HFF-Myc (cell line): ENCODE measurements around the gene TBX1.

Experiments
- DNase-seq: peaks from one replicate; pipeline ENCODE4 v3.0.0-alpha.2; 2011; ENCODE audit warnings: low read depth; ENCODE audit errors: extremely low read depth
- H3K4me3 ChIP-seq: replicated peaks from 2 replicates; pipeline ENCODE4 v1.5.1; 2011; ENCODE audit warnings: low read depth, mild to moderate bottlenecking, control low read depth, low read length
- CTCF ChIP-seq: IDR thresholded peaks from 2 replicates; pipeline ENCODE4 v1.5.1; 2012; ENCODE audit warnings: mild to moderate bottlenecking, low read depth, low read length, control low read depth; ENCODE audit errors: missing control alignments

Gene TBX1

GRCh38 chr22:19793661-19794310, 33.2 kb downstream of the TBX1 start:
- TF ChIP-seq CTCF: no peak
- no peak overlapping the region for H3K4me3 ChIP-seq

DNA sequence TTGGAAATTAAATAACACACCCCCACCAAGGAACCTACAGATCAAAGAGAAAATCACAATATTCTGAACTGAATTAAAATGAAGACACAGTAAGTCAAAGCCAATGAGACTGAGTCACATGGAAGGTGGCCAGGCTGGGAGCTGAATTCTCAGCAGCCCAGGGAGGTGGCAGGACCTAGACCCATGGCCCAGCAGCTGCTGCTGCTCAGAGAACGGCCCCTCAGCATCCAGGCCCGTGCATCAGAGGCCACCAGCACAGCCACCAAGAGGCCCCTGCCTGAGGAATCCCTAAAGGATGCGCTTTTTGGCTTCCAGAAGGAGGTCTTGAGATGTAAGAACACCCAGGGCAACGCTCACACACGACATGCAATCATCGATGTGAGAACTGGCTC, 35.0 kb downstream of the TBX1 start:
- no peak for DNase-seq
- TF ChIP-seq CTCF: no peak
- H3K4me3 ChIP-seq: no peak overlapping the region

More at GRCh38 chr22:19793661-19794310, 33.2 kb downstream of the TBX1 start:
- no peak for DNase-seq

- no peak for DNase-seq
- no peak for TF ChIP-seq CTCF
- no peak overlapping the region for H3K4me3 ChIP-seq
Measured at GRCh38 chr22:19796160-19796559, 35.6 kb downstream of the TBX1 start.

DNA sequence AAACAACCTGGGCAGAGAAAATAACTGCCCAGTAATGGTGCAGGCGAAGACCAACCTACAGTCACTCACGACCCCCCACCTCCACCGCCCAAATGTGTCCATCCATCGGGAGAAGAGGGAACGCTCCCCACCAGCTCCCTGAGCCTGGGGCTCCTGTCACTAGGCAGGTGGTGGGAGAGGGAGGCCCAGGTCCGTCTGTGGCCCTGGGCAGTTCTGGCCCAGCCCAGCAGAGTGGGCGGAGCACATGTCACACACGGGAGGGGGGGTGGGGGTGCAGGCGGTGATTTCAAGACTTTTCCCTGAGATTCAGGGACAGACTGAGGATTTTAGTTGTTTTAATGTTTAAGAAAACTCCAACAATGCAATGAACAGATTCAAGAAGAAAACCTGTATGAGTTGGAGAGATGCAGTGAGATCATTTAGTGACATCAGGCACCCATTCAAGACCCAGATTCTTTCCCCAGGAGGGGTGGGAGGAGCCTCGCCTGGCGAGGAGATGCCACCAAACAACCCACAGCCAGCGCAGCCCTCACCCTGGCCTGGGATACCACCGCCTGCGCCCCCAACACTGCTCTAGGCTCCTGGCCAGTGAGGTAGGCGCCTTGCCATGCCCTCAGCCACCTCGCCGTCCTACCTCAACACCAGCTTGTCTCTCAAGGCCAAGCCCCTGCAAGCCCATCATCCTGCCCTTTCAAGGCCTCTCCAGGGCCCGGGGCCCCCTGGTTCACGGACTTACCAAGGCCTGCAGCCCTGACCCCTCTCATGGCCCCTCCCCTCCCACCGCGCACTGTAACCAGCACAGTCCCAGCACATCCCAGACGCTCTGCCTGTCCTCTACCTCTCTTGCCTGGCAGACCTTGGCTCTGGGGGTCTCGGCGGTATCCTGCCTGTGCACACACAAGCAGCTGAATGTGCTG, 36.8 kb downstream of the TBX1 start:
- no peak overlapping the region for H3K4me3 ChIP-seq
- no peak for DNase-seq
- no peak for TF ChIP-seq CTCF

DNA sequence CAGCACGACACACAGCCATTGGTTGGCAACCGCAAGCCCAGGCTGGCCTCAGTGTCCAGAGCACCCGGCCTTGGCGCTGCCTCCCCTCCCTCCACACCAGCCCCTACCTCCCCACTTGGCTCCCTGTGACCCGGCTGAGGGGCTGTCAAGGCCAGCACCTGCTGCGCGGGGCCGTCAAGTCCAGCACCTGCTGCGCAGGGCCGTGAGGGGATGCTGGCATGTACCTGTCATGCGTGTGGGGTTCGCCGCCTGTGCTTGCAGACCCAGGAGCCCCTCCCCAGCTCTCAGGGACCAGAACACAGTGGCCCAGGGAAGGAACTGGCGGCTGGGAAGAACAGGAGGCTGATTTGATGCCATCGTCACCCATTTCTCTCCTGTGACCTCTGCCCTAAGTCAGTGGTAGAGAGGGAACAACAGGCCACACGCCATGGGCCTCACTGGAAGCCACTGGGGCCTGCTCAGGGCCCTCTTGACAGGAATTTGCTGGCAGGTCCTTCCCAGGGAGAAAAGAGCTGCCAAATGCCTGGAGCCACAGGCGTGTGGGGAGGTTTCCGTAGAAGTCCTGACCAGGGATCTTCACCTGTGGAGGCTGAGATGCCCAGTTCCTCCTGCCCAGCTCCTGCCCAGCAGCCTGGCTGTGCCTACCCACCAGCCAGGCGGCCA, 37.6 kb downstream of the TBX1 start:
- no peak for DNase-seq
- H3K4me3 ChIP-seq: no peak overlapping the region
- TF ChIP-seq CTCF: no peak

- no peak for DNase-seq
- TF ChIP-seq CTCF: no peak
- no peak overlapping the region for H3K4me3 ChIP-seq
Measured at GRCh38 chr22:19798891-19799293, 38.3 kb downstream of the TBX1 start.
